B cell (primary cell): ENCODE results near the gene ING4. TPM values are rescaled to one million over a fixed set of nuclear protein-coding genes. Genes with fewer than 3 reads are reported as not detected.
A peak's percentile ranks its signal among the peaks of the same experiment; 100 is the strongest.

Source experiments
- ATAC-seq: fragments of 200-7000 bp; cut with Tn5 transposase; one replicate; pipeline ENCODE4 v1.10.0; 2021; ENCODE audit warnings: low read depth, mild to moderate bottlenecking, moderate number of reproducible peaks, moderate library complexity
- CTCF ChIA-PET: fragments of 350-600 bp; sonication (Branson Sonifier 250); formaldehyde crosslinking; loops from one replicate; lab custom pipeline; 2021; ENCODE audit warnings: antibody characterized with exemption, inconsistent platforms; lab: Charles Lee
- POLR2A ChIA-PET: fragments of 350-600 bp; sonication (Branson Sonifier 250); formaldehyde crosslinking; loops from one replicate; lab custom pipeline; 2021; ENCODE audit warnings: antibody characterized with exemption; lab: Charles Lee
- DNase-seq: peaks from one replicate; pipeline ENCODE4 v3.0.0; 2013
- H2AFZ ChIP-seq: 2 replicates; pipeline ENCODE4 v1.6.1; 2012; ENCODE audit warnings: mild to moderate bottlenecking, low read depth, low read length; ENCODE audit not compliant: insufficient read depth, poor library complexity, severe bottlenecking
- H3K27ac ChIP-seq, 2 donors: 1 replicate in 1 of 2; 2 replicates in 1 of 2; pipeline ENCODE4 v1.5.1; 2012 to 2013; ENCODE audit warnings: low read length in 2 of 2, mild to moderate bottlenecking in 2 of 2, moderate library complexity in 1 of 2
- H3K27me3 ChIP-seq, 4 experiments: fragments of 200-600 bp in 1 of 4; sonication (generic) in 1 of 4; replicated peaks in 1 of 4; 1 replicate in 2 of 4; 2 replicates in 2 of 4; pipeline versions ENCODE4 v1.6.1 to v1.7.0; 2013 to 2016; ENCODE audit warnings: low read length in 3 of 4, mild to moderate bottlenecking in 2 of 4, mixed read lengths in 1 of 4, moderate library complexity in 1 of 4; ENCODE audit not compliant: insufficient read depth in 4 of 4, control insufficient read depth in 3 of 4; ENCODE audit errors: control extremely low read depth in 1 of 4
- H3K36me3 ChIP-seq, 2 experiments: replicated peaks in 1 of 2; 1 replicate in 1 of 2; 2 replicates in 1 of 2; pipeline versions ENCODE4 v1.6.1 to v1.7.1; 2013; ENCODE audit warnings: low read length in 1 of 2; ENCODE audit not compliant: insufficient read depth in 2 of 2, control insufficient read depth in 1 of 2; ENCODE audit errors: control extremely low read depth in 1 of 2, extremely low read depth in 1 of 2
- H3K4me1 ChIP-seq, 2 donors: fragments of 200-600 bp in 1 of 2; sonication (generic) in 1 of 2; 1 replicate in 1 of 2; 2 replicates in 1 of 2; pipeline versions ENCODE4 v1.5.1 to v1.6.1; 2013 to 2017; ENCODE audit warnings: low read length in 2 of 2; ENCODE audit not compliant: control insufficient read depth in 2 of 2, insufficient read depth in 2 of 2
- H3K4me2 ChIP-seq: replicated peaks from 2 replicates; pipeline ENCODE3; 2012; ENCODE audit warnings: mild to moderate bottlenecking, low read depth, low read length; ENCODE audit not compliant: poor library complexity, severe bottlenecking
- H3K4me3 ChIP-seq, 5 experiments: fragments of 200-600 bp in 1 of 5; sonication (generic) in 1 of 5; 1 replicate in 3 of 5; 2 replicates in 2 of 5; pipeline versions ENCODE4 v1.5.1 to v1.7.0; 2011 to 2016; ENCODE audit warnings: low read length in 4 of 5, mild to moderate bottlenecking in 4 of 5, low read depth in 2 of 5, control low read depth in 1 of 5, moderate library complexity in 1 of 5; ENCODE audit not compliant: insufficient read depth in 1 of 5; ENCODE audit errors: control extremely low read depth in 1 of 5, extremely low read depth in 1 of 5
- H3K79me2 ChIP-seq: fragments of 200-600 bp; sonication (generic); one replicate; pipeline ENCODE4 v1.6.0; 2016; ENCODE audit warnings: low read length; ENCODE audit not compliant: control insufficient read depth, insufficient read depth
- H3K9ac ChIP-seq: fragments of 200-600 bp; sonication (generic); 2 replicates; pipeline ENCODE4 v1.6.1; 2017; ENCODE audit warnings: mild to moderate bottlenecking, low read length, moderate library complexity
- H3K9me3 ChIP-seq, 3 donors: one replicate each; pipeline versions ENCODE4 v1.6.1 to v1.7.1; 2013; ENCODE audit warnings: low read length in 2 of 3; ENCODE audit not compliant: control insufficient read depth in 2 of 3, insufficient read depth in 1 of 3; ENCODE audit errors: control extremely low read depth in 1 of 3
- H4K20me1 ChIP-seq: 2 replicates; pipeline ENCODE4 v1.6.0; 2012; ENCODE audit warnings: mild to moderate bottlenecking, low read length; ENCODE audit not compliant: insufficient read depth, control insufficient read depth, poor library complexity, severe bottlenecking
- H3K27ac Mint-ChIP-seq: one replicate; pipeline ENCODE4 v1.8.0; 2021; ENCODE audit warnings: mixed read lengths
- H3K27me3 Mint-ChIP-seq: one replicate; pipeline ENCODE4 v1.8.0; 2021; ENCODE audit warnings: mixed read lengths
- H3K4me1 Mint-ChIP-seq: one replicate; pipeline ENCODE4 v1.8.0; 2021; ENCODE audit warnings: mixed read lengths
- H3K4me3 Mint-ChIP-seq: one replicate; pipeline ENCODE4 v1.8.0; 2021; ENCODE audit warnings: mixed read lengths
- H3K9me3 Mint-ChIP-seq: one replicate; pipeline ENCODE4 v1.8.0; 2022; ENCODE audit warnings: mixed read lengths; ENCODE audit not compliant: insufficient read depth
- EZH2 ChIP-seq: IDR thresholded peaks from 2 replicates; pipeline ENCODE4 v1.6.1; 2012; ENCODE audit warnings: borderline replicate concordance, low read depth, mild to moderate bottlenecking, moderate library complexity, low read length; ENCODE audit not compliant: insufficient read depth, poor library complexity, severe bottlenecking
- WGBS: methylation state at CpG from one replicate; pipeline ENCODE4 v1.1.5; 2013; ENCODE audit warnings: missing lambda C conversion rate; ENCODE audit not compliant: insufficient coverage; 5-methylcytosine and 5-hydroxymethylcytosine counted together
- intact Hi-C: fragments of 100-400 bp; cut with micrococcal nuclease; formaldehyde crosslinking; loops from one replicate; pipeline ENCODE4 v1.10.0; 2022
- polyA plus RNA-seq: library from polyadenylated mRNA; depleted of rRNA; stranded (reverse); fragments of >200 nt; gene quantifications from 2 replicates; pipeline ENCODE4 v1.2.3, GENCODE V29; 2012
- total RNA-seq, 2 donors: library from RNA; stranded (reverse); fragments of 120-200 nt in 1 of 2; gene quantifications; 1 replicate in 1 of 2; 2 replicates in 1 of 2; pipeline versions ENCODE4 v1.2.3 to v1.2.4, GENCODE V29; 2013 to 2022
- TF ChIP-seq, protein P1 (sequence below): fragments of 200-600 bp; IDR thresholded peaks from one replicate; pipeline ENCODE4 v1.8.0; 2022; ENCODE audit warnings: antibody characterized with exemption, mild to moderate bottlenecking

Gene ING4
- total and polyA plus RNA-seq, 2 donors (not counting 1 experiment from before 2014, with no cell fraction given) = 81.1 to 110 TPM

DNA sequence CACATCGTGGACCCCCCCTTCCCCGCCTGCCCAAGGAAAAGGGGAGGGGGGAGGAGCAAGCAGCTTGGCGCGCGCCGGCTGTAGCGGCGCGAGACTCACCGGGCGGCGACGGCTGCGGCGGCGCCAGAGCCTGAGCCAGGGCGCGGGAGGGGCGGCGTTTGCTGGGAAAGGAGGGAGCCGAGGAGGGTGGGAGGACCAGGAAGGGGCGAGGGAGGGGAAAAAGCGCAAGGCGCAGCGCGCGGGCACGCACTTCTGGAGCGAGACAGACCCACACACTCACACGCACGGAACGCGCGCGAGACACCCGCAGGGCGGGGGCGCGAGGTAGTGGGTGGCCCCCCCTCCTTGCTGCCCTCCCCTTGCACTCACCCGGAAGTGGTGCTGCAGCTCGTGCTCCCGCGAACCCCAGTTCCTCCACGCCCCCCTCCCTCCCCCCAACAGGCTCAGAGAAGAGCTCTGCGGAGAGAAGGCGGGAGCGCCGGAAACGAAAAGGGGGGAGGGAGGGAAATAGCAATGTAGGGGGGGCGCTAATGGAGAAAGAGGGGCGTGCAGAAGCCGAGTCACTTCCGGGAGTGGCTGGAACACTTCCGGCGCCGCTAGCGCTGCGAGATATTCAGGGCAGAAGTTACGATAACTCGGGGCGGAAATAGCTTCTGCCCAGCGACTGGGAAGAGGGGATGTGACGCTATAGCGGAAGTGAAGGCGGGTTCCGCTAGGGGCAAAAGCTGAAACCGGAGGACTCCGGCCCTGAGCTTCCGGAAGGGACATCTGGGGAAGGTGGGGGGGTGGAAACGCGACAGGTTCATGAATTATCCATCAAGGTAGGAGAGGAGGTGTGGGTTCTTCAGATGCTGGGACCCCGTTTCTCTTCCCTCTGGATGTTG is 26.3 kb upstream of the ING4 start, which contains the start of gene ZNF384:
TSS of gene ZNF384 (minus strand) at position 377 of the 884 bp plus-strand sequence. CDS start 9,855 bp downstream, outside the sequence.
- peaks cover 28 to 29% of the 10 kb centered on the region in 2 donors for H3K4me1 ChIP-seq
- peak within 1 kb of the TSS; percentile 94 for H3K4me3 Mint-ChIP-seq

More for the DNA sequence above, 26.3 kb upstream of the ING4 start, which contains the start of gene ZNF384:
- Histone ChIP-seq H3K9ac (peak within 1 kb of the TSS; percentile 93), H3K9me3 (no peaks in the 10 kb centered on the region), H3K36me3 (peaks cover 0 to 23% of the 10 kb centered on the region in 2 experiments), H3K4me3 (peak within 1 kb of the TSS; percentile 53 to 95 (median 93)), H3K79me2 (peaks cover 72% of the 10 kb centered on the region), H2AFZ (peak within 1 kb of the TSS; percentile 92), H3K27me3 (no peaks in the 10 kb centered on the region), H3K27ac (peak within 1 kb of the TSS; percentile 75 to 91), H4K20me1 (peaks cover 9% of the 10 kb centered on the region), H3K4me2 (peak within 1 kb of the TSS; percentile 97)
- no peaks in the 10 kb centered on the region for H3K9me3 Mint-ChIP-seq
- no peaks in the 10 kb centered on the region for H3K27me3 Mint-ChIP-seq
- peaks cover 55% of the 10 kb centered on the region for H3K4me1 Mint-ChIP-seq
- ATAC-seq = peak; percentile 76
- WGBS = under 1% methylated on average over 55 of the region's 72 CpGs
- peak within 1 kb of the TSS; percentile 97 for H3K27ac Mint-ChIP-seq
- ChIA-PET CTCF (interaction anchor here (0.6 to 2.4 kb wide), 26 partner anchors 10 to 281 kb away, joined by 3 to 34 read pairs (median 5); partner anchors contain the start of genes COPS7A, ING4, LPAR5 and MLF2), POLR2A (interaction anchor here (0.6 to 2.7 kb wide), 24 partner anchors 9 to 310 kb away, joined by 3 to 51 read pairs (median 5); partner anchors contain the start of genes CDCA3, COPS7A, ING4 and LPAR5)
- TF ChIP-seq EZH2 = no peak
- TF ChIP-seq, protein P1, sequence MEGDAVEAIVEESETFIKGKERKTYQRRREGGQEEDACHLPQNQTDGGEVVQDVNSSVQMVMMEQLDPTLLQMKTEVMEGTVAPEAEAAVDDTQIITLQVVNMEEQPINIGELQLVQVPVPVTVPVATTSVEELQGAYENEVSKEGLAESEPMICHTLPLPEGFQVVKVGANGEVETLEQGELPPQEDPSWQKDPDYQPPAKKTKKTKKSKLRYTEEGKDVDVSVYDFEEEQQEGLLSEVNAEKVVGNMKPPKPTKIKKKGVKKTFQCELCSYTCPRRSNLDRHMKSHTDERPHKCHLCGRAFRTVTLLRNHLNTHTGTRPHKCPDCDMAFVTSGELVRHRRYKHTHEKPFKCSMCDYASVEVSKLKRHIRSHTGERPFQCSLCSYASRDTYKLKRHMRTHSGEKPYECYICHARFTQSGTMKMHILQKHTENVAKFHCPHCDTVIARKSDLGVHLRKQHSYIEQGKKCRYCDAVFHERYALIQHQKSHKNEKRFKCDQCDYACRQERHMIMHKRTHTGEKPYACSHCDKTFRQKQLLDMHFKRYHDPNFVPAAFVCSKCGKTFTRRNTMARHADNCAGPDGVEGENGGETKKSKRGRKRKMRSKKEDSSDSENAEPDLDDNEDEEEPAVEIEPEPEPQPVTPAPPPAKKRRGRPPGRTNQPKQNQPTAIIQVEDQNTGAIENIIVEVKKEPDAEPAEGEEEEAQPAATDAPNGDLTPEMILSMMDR = no peak
- intact Hi-C loops = loop anchor here (1.0 to 2.0 kb wide), 7 partner anchors 26 to 133 kb away; partner anchors contain the start of genes CHD4, IFFO1, ING4 and MLF2
- DNase-seq = peak; percentile 99
